Measurements from ENCODE around the gene NMNAT2. TPM values are rescaled to one million over a fixed set of nuclear protein-coding genes. Genes with fewer than 3 reads are reported as not detected.
"Not testable (repeated sequence)": the region's sequence is repeated elsewhere in the genome, so short reads cannot be mapped to it uniquely, and the experiment has no call there.

Gene NMNAT2
- total RNA-seq, 1 experiment from 2014 or later, result 2.4 TPM

DNA sequence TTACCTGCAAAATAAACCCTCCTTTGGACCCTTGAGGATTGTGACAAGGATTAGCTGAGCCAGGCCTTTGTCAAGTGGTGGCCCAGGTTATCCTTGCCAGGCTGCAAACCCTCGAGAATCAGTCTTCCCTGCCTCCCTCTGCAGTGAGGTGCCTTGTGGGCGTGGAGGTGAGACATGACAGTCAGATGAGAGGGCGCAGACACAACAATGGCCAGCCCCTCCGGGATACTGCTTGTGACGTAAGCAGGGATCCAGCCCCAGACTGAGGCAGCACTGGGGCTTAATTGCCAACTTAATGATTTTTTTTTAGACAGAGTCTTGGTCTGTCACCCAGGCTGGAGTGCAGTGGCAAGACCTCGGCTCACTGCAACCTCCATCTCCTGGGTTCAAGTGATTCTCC is 127.6 kb downstream of the NMNAT2 start:
- no peak for DNase-seq (ENCODE audit: low read depth)

DNA sequence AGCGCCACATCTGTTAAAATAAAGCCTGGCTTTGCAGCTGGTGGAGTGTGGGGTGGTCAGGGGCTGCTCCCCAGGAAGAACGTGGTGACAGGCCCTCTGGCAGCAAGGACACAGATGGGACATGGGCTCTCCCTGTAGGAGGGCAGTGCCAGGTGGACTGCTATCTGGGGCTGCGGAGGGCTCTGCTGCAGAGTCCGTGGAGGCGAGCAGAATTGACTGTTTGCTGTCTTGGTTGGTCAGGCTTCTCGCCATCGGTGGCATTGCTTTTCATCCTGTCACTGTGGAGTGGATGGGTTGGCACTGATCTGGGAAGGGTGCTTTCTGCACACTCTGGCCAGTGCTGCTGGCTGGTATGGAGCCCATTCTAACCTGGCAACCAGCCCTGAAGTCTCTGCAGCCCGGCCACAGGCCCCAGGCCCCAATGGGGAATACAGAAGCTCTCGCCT is 129.1 kb downstream of the NMNAT2 start:
- no peak for DNase-seq (ENCODE audit: low read depth)

DNA sequence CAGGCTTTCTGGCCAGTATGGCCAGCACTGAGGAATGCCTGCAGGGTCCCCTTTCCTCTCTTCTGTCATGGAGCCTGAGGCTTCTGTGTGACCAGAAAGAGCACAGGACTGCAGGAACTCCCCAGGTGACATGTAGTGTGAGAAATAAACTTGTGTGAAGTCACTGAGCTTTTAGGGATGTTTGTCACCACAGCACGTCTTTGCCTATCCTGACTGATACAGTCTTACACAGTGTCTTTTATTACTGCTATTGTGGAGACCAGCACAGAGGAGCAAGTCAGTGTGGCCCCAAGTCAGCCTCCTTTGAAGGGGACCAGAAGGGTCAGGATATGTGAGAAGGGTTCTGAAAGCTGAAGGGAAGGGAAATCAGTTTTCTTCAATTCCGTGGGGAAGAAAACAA is 129.6 kb downstream of the NMNAT2 start:
- no peak for DNase-seq (ENCODE audit: low read depth)

DNA sequence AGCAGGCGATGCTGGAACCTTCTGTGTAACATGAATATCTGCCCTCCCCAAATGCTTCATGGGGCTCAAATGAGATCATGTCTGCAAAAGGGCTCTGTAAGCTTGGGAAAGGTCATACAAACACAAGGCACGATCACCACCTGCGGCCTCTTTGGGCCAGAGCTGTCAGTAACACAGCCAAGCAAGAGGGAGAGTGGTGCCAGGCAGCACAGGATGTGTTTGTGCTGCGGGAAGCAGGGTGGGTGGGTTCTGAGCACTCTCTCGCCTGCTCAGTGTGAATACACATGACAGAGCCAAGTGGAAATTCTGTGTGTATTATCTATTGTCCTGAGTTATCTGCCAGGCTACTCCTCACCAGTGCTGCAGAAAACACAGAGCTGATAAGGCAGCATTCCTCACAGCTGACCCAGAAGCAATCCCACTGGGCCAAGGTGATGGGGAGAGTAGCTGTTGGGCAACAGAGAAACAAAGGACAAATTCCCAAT is 130.9 kb downstream of the NMNAT2 start:
- DNase-seq (ENCODE audit: low read depth), result no peak

DNA sequence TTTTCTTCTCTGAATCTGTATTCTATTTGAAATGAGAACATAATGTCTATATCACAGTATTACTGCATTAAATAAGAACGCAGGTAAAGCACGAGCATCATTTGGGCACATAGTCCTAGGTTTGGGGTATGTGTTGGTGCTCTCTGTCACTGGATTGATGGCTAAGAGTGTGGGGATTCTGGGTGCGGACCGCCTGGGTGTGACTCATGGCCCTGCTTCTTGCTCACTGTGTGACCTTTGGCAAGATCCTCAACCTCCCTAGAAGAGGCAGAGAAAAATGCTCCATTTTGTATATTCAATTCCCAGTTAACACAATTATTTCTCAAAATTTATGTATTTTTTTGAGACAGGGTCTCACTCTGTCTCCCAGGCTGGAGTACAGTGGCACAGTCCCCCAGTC is 132.4 kb downstream of the NMNAT2 start:
- DNase-seq (ENCODE audit: low read depth), result no peak

DNA sequence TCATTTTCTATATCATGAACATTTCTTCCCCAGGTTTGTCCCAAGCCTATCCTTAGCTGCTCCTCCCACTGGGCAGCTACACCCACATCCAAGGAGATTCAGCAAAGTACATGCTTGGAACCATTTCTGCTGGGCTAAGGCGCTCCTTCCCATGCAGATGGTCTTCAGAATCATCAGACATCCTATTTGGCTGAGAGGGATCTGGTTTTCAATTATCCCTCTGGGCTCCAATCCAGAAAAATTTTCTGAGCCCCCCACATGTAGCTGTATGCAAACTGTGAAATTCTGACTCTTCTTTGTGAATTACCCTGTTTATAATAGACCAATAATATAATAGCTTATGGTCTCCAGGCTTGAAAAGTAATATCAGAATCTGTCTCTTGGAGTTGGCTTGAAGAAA is 132.9 kb downstream of the NMNAT2 start:
- DNase-seq (ENCODE audit: low read depth), result no peak

DNA sequence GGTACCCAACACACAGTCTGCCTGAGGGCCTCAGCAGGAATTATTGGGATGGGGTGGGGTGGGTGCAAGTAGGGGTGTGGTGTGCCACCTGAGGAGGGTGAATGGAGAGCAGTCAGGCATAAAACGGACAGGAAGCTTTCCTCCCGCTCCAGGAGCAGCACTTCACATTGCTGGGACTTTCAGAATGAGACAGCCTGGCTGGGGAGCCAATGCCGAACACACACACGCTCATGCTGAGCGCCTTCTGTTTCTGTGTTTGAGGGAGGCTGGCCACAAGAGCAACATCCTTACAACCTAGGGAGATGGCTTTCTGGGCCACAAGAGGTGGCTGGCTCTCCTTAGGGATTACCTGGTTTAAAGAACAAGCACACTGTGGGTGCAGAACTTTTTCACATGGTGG is 134.1 kb downstream of the NMNAT2 start:
- DNase-seq (ENCODE audit: low read depth), result no peak

DNA sequence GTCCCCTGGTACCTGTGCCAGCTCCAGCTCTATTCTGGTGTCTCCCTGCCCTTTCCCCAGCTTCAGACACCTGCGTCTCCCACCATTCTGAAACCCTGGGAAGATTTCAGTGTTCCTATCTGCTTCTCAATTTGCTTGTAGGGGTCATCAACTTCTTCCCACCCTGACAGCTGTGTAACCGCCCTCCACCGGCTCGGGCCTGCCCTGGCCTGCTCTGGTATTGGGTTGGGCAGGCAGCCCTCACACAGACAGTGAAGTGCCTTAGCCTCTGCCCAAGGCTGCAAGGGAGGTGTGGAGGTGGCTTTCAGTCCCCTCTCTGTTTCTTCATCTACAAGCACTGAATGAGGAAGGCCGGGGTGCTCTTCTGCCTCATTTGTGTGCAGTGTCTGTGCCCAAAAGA is 134.9 kb downstream of the NMNAT2 start:
- DNase-seq (ENCODE audit: low read depth), result no peak

DNA sequence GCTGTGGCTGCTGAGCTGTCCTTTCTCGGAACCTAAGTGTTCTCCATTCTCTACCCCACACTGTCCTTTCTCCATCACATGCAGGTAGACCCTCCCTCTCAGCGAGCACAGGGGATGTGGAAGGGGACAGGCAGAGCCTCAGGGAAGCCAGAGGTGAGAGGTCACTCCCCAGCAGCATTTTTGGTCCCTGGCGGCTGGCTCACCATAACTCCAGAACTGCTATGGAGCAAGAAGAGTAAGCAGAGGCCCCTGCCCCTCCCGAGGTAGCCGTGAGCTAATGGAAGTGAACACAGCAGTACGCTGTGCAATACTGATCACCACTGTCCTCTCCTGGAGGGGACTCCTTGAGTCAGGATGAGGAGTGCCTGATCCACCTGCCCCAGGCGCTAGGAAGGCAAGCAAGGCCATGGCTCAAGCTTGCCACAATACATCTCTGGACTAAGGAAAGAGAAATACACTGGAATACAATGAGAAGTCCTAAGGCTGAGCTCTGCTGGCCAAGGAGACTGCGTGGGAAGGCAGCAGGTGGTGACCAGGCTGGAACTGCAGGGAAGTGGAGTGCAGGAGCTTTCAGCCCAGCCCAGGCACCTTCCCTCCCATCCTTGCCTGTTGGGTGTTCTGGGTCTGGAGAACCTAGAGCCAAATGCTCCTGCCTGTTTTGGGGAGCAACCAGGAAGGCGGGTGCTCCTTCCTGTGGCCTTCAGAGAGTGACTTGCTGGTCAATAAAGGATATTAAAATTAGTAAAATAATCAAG is 135.9 kb downstream of the NMNAT2 start:
- no peak for DNase-seq (ENCODE audit: low read depth)

DNA sequence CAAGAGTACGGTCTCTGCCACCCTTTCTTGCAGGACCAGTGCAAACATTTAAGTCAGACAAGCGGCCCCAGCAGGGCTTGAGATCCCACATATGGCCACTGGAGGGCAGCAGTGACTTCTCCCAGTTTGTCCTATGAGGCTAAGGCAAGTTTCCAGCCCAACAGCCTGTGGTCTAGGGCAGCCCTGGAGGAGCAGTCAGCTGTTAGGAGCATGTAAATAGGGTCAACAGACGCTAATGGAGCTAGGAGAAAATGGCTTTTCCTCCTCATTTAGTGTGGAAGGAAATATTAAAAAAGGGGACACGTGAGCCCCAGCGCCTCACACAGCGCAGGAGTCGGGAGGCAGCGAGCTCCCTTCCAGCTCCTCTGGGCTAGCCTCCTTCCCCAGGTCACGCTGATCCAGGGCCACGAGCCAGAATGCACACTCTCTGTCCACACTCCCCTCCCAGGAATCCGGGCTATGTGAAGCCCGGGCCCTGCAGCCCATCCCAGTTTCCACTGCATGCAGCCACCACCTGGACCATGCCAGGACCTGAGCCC is 136.6 kb downstream of the NMNAT2 start:
- peak; percentile 91 for DNase-seq (ENCODE audit: low read depth)

DNA sequence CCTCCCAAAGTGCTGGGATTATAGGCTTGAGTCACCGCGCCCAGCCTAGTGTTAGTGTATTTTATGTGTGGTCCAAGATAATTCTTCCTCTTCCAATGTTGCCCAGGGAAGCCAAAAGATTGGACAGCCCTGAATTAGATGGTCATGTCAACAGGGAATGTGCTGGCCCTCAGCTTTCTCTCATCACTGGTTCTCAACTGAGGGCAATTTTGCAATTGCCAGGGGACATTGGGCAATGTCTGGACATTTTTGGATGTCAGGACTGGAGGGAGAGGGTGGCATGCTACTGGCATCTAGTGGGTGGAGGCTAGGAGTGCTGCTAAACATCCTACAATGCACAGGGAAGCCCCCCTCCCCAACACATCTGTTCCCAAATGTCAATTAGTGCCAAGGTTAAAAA is 137.1 kb downstream of the NMNAT2 start:
- DNase-seq (ENCODE audit: low read depth), result no peak

DNA sequence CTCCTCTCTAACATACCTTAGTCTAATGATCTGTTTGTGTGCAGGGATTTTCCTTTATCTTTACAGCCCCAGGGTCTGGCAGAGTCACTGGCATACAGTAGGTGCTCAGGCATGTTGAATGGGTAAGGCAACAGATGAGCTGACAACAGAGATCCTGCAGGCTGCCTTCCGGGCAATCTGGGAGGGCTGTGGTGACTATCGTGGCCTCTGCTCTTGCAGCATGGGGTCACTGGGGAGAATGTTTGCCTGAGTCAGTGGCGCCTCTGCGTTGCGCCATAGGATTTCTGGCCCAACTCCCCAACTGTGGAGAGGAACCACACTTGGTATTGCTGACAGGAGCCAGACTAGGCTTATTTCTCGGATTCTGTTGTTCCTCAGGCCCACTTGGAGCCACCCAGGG is 138.3 kb downstream of the NMNAT2 start:
- DNase-seq (ENCODE audit: low read depth), result peak; percentile 66

DNA sequence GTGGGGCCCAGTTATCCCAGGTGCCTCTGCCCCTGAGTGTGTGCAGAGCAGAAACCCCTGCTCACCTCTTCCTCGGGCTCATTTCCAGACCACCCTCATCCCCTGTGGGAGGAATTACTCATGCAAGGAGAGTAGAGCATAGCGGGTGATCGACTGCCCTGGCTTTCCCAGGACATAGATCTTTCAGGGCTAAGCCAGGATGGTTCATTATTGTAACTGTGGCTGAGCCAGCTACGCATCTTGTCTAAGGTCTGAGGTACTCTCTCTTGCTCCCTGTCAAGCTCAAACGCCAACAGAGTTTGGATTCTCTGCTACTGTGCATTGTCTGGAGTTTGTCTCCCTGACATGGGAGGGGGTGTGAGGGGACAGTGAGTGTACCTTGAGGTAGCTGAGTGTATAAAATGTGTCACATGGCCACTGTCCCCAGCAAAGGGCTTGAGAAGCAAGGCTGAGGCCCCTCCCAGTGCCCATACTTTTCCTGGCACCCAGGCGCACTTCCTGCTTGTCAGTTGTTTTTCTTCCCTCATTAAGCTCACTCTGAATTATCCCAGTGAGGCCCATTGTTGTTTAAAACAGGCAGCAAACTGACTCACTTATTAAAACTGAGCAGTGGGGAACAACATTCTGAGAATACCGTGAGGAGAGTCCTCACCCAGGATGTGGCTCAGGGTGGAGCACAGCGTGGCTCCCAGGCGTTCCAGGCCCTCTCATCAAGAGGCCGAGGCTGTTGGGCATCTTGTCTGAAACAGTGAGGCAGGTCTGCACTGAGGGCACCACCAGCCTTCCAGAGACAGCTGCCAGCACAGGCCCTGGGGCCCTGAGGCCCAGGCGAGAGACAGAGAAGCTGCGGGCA is 139.2 kb downstream of the NMNAT2 start:
- peak; percentile 78 for DNase-seq (ENCODE audit: low read depth)

DNA sequence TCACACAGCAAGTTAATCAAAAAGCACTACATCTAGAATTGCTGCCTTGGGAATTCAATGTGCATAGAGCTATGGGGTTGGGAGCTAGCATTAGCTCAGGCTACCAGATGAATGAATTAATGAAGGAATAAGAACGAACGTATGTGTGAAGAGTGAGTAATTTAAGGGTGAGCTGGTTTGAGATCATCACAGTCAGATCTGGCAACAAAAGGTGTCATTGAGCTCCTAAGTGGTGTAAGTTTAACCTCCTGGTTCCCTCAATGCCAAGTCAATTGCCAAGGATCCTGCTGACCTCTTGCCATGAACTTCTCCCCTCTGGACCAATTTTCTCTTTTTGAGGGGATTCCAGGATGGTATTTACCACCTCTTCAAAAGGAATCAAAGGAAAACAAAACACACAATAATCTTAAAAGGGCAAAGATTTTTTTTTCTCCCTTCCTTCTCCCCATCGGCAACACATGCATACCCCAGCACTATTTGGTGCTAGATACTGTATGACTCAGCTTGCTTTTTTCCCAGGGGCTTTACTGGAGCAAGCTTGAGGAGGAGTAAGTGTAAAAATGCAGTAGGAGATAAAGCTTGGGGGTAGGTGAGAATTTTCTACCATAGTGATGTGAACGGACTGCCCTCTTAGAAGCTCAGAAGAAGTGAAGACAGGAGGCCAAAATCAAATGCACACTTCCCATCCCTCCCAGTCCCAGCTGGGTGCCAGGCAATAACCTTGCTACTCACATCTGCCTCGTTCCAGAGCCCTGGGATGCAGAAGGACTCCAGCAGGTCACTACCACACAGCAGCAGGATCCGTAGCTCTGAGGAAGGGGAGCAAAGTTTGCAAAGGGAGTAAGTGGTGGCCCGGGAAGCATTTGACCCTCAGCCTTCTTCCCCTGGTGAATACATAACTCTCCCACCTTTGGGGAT is 140.1 kb downstream of the NMNAT2 start:
- DNase-seq (ENCODE audit: low read depth), result peak; percentile 72

DNA sequence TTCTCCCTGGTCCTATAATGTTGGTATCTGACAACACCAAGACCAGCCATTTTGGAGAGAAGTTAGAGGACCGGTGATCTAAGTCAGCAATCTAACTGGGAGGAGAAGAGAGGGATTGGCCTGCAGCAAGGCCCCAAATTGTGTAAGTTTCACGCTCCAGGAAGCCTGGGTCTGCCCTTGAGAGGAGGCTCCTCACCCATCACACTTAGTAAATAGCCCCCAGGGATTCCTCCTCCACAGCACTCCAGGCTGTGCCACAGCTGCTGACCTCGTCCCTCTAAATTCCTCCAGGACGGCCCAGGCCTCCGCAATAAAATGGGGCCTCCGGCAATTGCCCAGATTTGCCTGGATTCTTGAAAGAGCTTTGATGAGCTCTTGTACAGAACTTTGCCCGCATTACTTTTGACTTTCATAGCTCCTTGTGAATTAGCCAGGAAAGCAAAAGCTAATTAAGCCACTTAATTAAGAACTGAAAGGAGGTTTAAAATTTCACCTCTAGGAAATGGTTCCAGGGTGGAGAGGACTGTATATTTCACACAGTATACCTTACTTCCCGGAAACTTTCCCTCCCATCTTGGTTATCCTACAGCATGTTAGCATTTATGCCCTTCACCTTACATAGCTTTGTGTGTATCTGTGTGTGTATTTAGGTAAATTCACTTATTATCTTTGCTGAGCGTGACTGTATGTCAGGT is 141.6 kb downstream of the NMNAT2 start:
- no peak for DNase-seq (ENCODE audit: low read depth)

DNA sequence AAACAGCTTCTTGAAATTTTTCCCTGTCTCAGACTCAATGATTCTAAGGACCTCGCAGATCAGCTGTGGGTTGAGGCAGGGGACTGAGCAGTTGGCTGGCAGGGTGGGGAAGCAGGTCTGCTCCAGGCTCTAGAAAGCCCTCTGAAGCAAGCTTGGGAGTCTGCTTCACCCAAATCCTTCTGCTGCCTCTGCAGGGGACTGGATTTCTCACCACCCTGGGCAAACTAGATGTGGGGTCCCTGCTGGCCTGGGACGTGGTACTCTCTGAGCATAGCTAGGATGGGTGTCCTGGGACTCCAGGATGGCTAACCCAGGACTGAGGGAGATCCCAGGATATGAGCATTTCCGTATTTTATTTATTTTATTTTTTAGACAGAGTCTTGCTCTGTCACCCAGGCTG is 142.9 kb downstream of the NMNAT2 start:
- no peak for DNase-seq (ENCODE audit: low read depth)

DNA sequence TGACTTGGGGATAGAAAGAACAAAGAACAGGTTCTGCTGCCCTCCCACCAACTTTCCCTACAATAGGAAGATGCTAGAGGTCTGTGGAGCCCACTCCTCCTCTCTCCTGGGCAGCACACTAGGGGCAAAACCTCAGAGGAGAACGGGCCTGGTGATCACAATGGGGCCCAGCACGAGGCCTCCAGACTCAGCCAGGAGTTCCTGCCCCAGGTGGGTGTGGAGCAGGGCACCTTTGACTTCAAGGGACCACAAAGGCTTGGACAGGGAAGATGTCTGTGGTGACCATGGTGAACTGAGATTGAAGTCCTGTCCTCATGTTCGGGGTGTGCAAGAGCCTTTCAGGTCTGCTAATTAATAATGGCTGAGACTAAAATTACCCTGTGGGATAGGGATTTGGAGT is 143.3 kb downstream of the NMNAT2 start:
- no peak for DNase-seq (ENCODE audit: low read depth)

DNA sequence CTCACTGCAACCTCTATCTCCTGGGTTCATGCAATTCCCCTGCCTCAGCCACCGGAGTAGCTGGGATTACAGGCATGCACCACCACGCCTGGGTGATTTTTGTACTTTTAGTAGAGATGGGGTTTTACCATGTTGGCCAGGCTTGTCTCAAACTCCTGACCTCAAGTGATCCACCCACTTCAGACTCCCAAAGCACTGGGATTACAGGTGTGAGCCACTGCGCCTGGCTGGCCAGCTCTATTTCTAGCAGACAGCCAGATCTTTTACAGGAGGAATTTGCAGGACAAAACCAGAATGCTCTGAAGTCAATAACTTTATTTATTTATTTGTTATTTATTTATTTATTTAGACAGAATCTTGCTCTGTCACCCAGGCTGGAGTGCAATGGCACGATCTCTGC is 144.2 kb downstream of the NMNAT2 start:
- not testable (repeated sequence) for DNase-seq (ENCODE audit: low read depth)

DNA sequence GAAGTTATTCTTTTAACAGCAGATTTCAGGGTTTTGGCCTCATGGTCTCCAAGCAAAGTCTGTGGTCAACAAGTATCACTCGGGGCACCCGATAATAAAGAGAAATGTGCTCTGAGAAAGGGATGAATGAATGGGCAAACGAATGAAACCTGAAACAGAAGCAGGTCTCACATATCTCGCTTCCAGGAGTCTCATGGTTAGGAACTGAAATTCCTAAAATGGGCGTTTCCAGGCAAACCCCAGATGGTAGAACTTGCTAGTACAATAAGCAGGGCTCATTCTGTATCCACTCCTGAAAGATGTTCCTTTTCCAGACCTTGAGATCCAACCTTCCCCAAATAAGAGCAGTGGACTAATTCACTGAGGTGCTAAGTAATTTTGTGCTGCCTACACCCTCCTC is 144.9 kb downstream of the NMNAT2 start:
- peak; percentile 14 for DNase-seq (ENCODE audit: low read depth)

DNA sequence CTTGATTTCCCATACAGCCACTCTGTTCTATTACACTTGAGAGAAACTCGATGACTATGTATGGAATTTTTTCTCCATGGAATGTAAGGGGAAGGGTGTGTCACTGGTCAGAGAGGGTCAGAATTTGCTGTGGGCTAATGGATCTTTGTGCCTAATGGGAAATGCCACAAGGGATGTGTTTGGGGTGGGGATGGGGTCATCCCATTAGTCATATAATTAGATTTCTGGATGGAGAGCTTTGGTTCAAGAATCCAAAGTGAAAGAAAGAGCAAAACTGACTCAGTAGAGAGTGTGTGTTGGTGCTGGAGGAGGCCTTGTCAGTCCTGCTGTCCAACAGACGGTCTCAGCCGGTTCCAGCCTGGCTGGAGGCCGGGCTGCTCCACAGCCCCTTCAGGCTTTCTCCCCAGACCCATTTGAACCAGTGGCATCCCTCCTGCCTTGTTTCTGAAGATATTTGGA is 145.8 kb downstream of the NMNAT2 start:
- peak; percentile 91 for DNase-seq (ENCODE audit: low read depth)
